Spleen (tissue), 7 donors: Measurements from ENCODE around the gene MRPS30.

Experiments
- POLR2A ChIP-seq, 3 donors: fragments of 450-650 bp; IDR thresholded peaks; one replicate each; pipeline ENCODE4 v1.5.1; 2017; ENCODE audit warnings: antibody characterized with exemption in 3 of 3, mild to moderate bottlenecking in 1 of 3
- POLR2AphosphoS5 ChIP-seq, 3 donors: sonication (generic); formaldehyde crosslinking; IDR thresholded peaks; one replicate each; pipeline ENCODE4 v1.5.1; 2017; ENCODE audit warnings: antibody characterized with exemption in 3 of 3
- TF ChIP-seq, protein P1 (sequence below), 11 experiments: fragments of 200-600 bp in 7 of 11; fragments of 450-650 bp in 4 of 11; sonication (generic) in 4 of 11; IDR thresholded peaks in 8 of 11; conservative IDR thresholded peaks in 3 of 11; 1 replicate in 7 of 11; 2 replicates in 4 of 11; pipeline versions ENCODE4 v1.4.0 to v1.8.0; 2016 to 2021; ENCODE audit warnings: antibody characterized with exemption in 11 of 11, inconsistent platforms in 4 of 11, mild to moderate bottlenecking in 1 of 11
- donor health status: DM: no; HTN: no; CAD: no; lungs with moderate emphysema.
- donor health status: DM: no; HTN: no; CAD: no.
- donor health status: DM: no; HTN: no; CAD: no.

DNA sequence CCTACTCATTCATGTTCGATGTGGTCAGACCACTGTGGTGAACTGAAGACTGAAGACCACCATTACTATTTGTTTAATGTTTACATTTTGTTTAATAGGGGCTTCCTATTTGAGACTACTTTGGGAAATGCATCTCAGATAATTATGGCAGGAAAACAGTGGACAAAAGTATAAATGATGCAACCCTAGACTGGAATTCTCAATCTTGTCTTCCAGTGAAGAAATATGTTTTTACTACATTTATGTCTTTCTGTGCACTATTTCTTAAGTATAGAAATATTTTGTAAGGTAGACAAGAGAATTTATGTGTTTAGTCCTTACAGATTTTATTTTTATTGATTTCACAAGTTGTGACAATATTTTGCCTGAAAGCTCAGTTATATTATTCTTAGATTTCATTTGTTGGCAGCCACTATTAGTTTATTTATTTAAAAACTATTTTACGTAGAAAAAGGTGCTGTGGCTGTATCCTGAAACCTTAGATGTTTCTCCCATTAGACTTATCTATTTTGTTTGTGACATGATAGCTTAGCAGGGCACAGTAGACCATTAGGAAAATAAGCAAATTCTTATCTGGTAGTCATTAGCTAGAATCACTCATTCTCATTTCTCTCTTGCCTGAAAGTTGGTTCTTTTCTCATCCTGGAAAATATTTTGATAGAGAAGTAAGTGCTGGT lies 39.4 kb upstream of the MRPS30 start:
- TF ChIP-seq POLR2A (IDR thresholded peaks at IDR 0.05) (no peak), POLR2AphosphoS5 (IDR thresholded peaks at IDR 0.05) (no peak)
- TF ChIP-seq, protein P1, sequence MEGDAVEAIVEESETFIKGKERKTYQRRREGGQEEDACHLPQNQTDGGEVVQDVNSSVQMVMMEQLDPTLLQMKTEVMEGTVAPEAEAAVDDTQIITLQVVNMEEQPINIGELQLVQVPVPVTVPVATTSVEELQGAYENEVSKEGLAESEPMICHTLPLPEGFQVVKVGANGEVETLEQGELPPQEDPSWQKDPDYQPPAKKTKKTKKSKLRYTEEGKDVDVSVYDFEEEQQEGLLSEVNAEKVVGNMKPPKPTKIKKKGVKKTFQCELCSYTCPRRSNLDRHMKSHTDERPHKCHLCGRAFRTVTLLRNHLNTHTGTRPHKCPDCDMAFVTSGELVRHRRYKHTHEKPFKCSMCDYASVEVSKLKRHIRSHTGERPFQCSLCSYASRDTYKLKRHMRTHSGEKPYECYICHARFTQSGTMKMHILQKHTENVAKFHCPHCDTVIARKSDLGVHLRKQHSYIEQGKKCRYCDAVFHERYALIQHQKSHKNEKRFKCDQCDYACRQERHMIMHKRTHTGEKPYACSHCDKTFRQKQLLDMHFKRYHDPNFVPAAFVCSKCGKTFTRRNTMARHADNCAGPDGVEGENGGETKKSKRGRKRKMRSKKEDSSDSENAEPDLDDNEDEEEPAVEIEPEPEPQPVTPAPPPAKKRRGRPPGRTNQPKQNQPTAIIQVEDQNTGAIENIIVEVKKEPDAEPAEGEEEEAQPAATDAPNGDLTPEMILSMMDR (IDR thresholded peaks at IDR 0.05 in 8 of 11, conservative IDR thresholded peaks at IDR 0.05 in 3 of 11), result no peak
